Hindlimb muscle (tissue), 1 donor: ENCODE measurements around the gene SCYL1. TPM values are rescaled to one million over a fixed set of nuclear protein-coding genes. Genes with fewer than 3 reads are reported as not detected.

Experiments used
- DNase-seq: peaks from one replicate; pipeline ENCODE4 v3.0.0-alpha.2; 2013
- polyA plus RNA-seq: library from polyadenylated mRNA; unstranded; fragments of 120-200 nt; gene quantifications from one replicate; pipeline ENCODE4 v1.2.1, GENCODE V29; 2013; ENCODE audit not compliant: insufficient read length

Gene SCYL1
- polyA plus RNA-seq, 1 donor, result 54.1 TPM

DNA sequence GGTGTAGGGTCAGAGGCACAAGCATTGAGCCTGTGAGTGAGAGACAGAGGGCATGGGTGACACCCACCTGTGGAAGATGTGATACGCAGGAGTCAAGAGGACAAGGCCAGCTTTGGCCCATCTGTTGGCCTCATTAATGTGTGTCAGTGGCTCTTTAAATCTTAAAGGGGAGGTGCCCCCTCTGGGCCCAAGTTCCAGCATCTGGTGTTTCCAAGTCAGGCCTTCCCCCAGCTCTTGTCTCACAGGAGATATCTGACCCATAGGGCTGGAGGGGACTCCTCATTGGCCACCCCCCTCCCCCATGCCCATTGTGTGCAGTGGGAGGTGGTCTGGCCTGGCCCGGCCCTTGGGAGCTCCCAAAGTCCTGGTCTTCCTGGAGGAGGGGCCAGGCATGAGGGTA lies 61.8 kb downstream of the SCYL1 start:
- no peak for DNase-seq

Other genes starting within 250 kb of the SCYL1 start
- 38.8 TPM for gene CDC42EP2, start 210.2 kb upstream of the SCYL1 start, polyA plus RNA-seq
- 48.6 TPM for gene DPF2, start 191.2 kb upstream of the SCYL1 start, polyA plus RNA-seq
- 0.22 TPM for gene TIGD3, start 170.3 kb upstream of the SCYL1 start, polyA plus RNA-seq
- gene SLC25A45, start 142.4 kb upstream of the SCYL1 start, polyA plus RNA-seq, result 10.0 TPM
- 11.4 TPM for gene FRMD8, start 138.4 kb upstream of the SCYL1 start, polyA plus RNA-seq
- 88.9 TPM for gene NEAT1, start 102.3 kb upstream of the SCYL1 start, polyA plus RNA-seq
- gene MALAT1, start 26.0 kb upstream of the SCYL1 start, polyA plus RNA-seq, result 191 TPM
- 126 TPM for gene LTBP3, start 33.3 kb downstream of the SCYL1 start, polyA plus RNA-seq
- gene ZNRD2, start 45.4 kb downstream of the SCYL1 start, polyA plus RNA-seq, result 61.4 TPM
- gene FAM89B, start 47.5 kb downstream of the SCYL1 start, polyA plus RNA-seq, result 52.5 TPM
- 391 TPM for gene EHBP1L1, start 51.0 kb downstream of the SCYL1 start, polyA plus RNA-seq
- 1.8 TPM for gene KCNK7, start 70.7 kb downstream of the SCYL1 start, polyA plus RNA-seq
- gene MAP3K11, start 89.1 kb downstream of the SCYL1 start, polyA plus RNA-seq, result 33.6 TPM
- gene PCNX3, start 90.7 kb downstream of the SCYL1 start, polyA plus RNA-seq, result 21.7 TPM
- gene SIPA1, start 113.0 kb downstream of the SCYL1 start, polyA plus RNA-seq, result 41.7 TPM
- gene RELA, start 137.8 kb downstream of the SCYL1 start, polyA plus RNA-seq, result 50.6 TPM
- 39.2 TPM for gene KAT5, start 187.2 kb downstream of the SCYL1 start, polyA plus RNA-seq
- gene RNASEH2C, start 195.7 kb downstream of the SCYL1 start, polyA plus RNA-seq, result 25.7 TPM